HG02623 (cell line): Measurements from ENCODE around the gene SERPINH1.
"Not testable (repeated sequence)": the region's sequence is repeated elsewhere in the genome, so short reads cannot be mapped to it uniquely, and the experiment has no call there.

ENCODE experiments used
- ATAC-seq: cut with Tn5 transposase; IDR thresholded peaks from one replicate; pipeline ENCODE4 v1.9.1; 2021; ENCODE audit warnings: moderate library complexity; ENCODE audit not compliant: unreplicated experiment

Gene SERPINH1

DNA sequence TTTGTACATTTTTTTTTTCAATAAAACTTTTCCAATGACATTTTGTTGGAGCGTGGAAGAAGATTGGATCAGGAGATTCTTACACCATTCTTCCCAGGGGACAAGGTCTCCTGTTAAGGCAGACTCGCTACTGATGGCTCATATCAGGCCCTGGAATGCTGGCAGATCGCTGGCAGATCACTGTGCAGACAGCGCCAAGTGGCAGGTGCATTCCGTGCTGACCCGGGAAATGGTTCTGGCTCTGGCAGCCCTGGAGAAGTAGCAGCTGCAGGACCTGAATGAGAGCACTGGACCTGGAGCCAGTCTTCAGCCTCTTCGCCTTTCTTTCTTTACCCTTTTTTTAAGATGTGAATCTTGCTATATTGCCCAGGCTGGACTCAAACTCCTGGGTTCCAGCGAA, 10.7 kb downstream of the SERPINH1 start:
- ATAC-seq: no peak

DNA sequence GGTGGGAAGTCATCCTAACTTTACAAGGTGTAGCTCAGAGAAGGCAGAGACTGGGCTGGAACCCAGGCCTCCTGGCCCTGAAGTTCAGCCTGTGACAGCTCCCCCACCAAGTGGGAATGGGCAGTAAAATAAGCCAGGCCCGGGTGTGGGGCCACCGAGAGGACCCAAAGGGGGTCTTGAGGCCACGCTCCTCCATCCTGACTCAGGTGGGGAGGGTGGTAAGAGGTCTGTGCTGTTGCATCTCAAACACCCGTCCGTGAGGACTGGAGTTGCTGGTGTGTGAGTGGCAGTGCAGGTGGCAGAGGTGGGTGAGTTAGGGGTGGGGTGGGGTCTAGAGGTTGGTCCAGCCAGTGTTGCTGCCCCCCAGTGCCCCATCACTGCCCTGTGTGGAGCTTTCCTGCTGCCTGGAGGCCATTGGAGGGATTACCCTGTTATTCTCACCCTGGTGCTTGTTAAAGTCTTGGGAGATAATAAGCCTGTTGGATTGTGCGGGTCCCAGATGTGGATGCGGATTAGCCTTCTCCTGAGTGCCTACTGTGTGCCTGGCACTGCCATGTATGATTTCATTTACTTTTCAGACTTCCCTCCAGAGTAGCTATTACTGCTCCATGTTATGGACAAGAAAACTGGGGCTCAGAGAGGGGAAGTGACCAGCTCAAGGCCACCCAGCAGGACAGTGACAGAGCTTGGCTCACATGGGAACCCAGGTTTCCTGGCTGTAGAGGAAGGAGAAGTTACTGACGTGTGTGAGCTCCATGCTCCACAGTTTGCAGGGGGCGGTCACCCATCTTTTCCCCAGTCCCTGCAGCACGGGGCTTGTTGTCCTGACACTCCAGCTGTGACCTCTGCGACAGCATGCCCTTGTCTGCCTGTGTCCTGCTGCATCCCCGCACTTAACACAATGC, 12.9 kb downstream of the SERPINH1 start:
- ATAC-seq: no peak

DNA sequence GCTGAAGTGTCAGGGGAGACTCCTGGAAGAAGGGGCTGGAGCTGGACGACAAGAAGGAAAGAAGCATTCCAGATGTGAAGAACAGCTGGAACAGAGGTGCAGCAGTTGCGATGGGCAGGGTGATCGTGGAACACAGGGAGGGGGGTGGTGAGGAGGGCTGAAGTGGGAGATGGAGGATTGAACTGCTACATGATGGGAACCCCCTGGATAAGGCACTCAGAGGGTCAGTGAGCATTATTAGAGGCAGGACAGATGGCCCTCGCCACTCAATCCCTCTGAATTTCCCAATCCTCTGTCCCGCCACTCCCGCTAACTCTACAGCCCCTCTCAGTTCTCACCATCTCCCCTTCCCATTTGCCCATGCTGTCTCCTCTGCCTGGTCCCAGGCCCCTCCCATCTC, 14.0 kb downstream of the SERPINH1 start:
- no peak for ATAC-seq

DNA sequence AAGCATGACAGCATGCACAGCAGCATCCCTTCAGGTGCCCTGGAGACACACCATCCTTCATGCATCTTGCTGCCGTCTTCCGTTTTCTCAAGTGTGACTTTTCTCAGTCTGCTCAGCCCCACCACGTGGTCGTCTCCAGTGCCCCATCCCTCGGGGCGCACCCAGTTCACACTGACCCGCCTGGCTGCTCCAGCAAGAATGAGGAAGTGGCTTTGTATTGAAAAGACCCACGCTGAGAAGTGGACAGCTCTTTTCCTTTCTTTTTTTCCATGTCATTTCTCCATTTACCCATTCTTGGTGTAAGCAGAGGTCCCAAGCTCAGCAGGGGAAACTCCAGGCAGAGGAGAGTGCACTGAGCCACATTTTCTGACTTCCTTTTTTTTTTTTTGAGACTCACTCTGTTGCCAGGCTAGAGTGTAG, 14.5 kb downstream of the SERPINH1 start:
- peak; percentile 50 for ATAC-seq

DNA sequence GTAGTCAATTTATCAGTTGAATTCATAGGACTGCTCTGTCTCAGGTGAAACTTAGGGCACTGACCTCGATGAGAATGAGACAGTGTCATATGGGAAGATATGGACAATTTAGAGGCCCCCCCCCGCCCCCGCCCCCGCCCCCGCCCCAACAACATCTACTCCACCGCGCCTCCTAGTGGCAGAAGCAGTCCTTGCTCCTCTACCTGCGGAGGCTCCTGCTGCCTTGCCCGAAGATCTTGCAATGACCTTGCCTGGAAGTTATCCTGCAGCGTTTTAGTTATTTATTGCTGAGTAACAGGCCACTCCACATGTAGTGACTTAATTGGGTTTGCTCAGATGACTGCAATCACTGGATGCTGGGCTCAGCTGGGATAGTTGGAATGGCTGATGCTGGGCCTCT, 15.2 kb downstream of the SERPINH1 start:
- ATAC-seq: no peak

DNA sequence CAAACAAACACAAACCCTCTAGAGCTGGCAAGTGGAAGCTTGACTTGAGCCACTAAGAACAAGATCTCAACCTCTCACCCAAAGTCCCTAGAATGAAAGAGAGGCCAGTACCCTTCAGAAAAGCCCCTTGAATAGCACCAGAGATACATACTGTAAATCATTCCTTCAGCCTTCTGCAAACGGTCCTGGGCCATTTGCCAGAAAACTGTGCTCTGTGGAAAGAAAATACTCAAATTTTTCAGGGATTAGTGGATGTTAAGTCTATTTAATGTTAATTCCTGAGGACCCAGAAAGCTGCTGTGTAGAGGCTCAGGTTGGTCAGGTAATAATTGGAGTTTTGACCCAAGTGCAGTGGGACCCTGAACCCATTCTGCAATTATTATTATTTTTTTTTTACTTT, 16.9 kb downstream of the SERPINH1 start:
- no peak for ATAC-seq

DNA sequence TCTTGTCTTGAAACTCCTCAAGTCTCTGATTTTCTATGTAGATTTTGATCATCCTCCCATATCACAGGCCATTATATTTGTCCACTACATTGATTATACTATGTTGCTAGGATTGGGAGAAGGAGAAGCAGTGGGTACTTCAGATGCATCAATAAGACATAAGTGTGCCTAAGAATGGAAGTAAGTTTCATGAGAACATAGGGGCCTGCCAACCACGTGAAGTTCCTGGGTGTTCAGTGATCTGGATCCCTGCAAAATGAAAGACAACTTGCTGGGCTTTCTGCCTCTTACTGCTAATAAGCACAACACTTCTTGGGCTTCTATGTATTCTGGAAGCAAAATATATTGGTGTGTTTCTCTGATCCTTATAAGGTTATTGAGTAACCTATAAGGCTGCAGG, 17.8 kb downstream of the SERPINH1 start:
- no peak for ATAC-seq

DNA sequence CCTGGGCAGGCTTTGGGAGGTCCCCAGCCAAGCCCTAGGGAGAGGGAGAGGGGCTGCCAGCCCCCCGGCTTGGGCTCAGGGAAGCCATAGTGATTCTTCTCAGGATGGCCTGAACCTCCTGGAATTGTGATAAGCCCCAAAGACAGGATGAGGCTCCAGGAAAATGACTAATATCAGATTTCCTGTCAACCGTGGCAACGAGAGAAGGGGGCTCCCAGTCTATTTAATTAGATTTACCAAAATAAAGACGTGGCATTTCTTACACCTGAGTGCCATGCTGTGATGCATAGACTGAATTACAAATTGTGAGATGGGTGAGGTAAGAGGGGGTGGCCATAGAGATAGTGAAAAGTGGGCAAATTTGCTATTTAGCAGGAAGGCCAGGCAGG, 20.4 kb downstream of the SERPINH1 start:
- no peak for ATAC-seq

DNA sequence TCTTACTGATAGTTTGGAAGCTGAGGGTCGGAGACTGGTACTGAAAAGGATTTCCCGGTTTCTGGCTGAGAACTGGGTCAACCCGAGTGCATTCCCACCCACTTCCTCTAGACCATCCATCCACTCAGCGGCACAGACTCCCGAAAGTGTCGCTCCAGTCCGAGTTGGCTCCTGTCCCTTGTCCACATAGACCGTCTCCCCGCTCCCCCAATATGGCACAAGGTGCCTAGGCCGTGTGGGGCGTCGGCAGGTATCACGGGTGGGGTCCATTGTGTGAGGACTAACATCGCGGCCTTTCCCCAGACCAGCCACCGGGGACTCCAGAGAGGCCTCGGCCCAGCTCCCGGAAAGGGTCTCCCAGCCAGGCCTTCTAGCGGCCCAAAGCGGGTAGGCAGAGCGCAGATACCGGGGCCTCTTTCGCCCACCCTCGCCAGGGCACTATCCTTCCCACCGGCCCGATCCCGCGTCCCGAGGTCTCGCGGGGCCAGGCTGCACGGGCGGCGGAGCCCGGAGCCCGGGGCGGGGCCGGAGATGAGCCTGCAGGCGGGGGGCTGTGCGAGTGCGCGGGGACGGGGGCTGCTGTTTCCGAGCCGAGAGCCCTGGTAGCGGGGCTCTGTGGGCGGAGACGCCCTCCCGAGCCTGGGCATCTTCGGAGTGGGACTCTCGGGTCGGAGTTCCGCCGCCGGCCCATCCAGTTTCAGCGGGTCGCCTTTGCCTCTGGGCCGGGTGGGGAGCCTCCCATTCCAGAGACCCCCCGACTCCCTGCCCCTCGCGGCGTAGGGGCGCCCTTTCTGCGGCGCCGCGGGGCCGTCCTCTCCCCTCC, 21.1 kb downstream of the SERPINH1 start:
- peak; percentile 82 for ATAC-seq

DNA sequence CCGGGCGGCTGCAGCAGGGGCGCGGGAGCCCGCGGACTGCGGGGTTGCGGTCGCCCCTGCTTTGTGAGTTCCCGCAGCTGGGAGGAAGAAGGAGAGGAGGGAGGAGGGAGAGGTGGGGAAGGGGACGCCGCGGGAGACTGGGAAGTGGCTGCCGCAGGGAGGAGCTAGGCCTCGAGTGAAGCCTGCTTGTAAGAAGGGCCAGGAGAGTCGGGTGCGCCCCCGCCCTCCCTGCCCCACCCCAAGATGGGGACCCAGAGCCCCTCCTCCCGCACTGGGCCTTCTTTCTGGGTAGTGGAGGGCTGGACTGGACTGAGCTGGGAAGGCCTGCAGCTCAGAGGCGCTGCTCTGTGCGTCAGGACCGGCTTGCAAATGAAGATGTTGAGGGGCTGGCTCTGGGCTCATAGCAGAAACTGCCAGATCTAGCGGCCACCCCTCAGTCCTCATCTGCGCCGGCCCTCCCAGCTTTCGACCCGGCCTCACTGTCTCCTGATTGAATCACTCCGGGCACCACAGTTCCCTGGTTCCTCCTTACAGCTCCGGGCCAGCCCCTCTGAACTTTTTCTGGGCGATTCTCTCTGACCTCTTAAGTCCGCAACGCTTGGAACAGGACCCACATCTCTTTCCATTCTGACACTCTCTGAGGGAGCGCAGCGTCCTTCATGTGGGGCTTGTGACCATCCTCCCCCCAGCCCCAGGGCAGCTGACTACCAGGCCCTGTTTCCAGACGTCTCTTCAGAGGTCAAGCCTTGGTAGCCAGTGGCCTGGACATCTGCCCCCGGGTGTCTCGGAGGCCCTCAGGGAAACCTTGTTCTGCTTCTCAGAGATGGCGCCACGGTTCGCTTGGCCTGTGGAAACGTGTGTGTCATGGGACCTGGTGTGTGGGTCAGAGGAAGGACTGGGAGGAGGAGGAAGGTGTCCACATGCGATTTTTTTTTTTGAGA, 21.9 kb downstream of the SERPINH1 start:
- no peak for ATAC-seq

DNA sequence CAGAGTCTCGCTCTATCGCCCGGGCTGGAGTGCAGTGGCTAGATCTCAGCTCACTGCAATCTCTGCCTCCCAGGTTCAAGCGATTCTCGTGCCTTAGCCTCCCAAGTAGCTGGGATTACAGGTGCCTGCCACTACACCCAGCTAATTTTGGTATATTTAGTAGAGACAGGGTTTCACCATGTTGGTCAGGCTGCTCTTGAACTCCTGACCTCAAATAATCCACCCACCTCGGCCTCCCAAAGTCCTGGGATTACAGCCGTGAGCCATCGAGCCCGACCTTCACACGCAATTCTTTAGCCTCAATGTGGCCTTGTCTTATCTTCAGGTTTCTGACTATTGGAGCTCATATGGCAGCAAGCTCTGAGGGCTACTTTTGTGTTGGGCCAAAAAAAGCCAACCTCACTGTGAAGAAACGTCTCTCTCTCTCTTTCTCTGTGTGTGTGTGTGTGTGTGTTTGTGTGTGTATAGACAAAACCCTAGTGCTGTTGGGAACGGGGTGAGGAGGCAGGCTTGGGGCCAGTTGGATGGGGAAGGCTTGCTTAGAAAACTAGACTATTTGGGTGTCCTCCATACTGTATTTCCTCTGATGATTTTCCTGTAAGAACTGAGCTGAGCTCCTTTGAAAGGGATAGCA, 22.7 kb downstream of the SERPINH1 start:
- not testable (repeated sequence) for ATAC-seq

DNA sequence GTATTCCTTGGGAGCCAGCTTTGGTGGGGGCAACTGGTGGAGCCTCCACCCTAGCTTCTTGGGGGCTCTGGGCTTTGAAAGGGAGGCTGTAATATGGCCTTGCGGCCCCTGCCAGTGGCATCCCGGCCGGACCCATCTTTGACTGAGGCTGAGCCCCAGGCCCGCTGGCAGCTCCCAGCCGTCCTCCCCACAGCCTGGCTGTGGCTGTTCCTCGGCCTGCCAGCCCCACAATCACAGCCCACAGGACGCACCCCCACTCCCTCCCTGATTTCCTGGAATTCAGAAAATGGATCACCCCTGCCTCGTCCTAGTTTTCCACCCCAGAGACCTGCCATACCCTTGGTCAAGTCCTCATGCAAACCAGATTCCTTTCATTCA, 23.2 kb downstream of the SERPINH1 start:
- ATAC-seq: no peak

DNA sequence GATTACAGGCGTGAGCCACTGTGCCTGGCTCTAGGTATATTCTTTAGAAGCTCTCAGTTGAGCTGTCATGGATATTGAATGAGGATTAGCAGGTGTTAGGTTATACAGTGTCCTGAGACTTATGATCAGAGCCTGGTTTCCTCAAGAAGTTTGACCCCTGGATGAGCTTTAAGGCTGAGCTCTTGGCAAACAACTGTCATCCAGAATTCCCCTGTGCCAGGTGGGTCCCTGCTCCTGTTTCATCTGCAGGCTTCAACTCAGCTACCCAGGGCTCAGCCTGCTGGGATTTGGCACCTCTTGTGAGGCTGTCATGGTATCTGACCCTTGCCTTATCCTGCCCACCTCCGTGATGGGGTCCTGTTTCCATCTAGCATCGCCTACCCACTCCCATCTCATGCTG, 24.3 kb downstream of the SERPINH1 start:
- ATAC-seq: no peak

DNA sequence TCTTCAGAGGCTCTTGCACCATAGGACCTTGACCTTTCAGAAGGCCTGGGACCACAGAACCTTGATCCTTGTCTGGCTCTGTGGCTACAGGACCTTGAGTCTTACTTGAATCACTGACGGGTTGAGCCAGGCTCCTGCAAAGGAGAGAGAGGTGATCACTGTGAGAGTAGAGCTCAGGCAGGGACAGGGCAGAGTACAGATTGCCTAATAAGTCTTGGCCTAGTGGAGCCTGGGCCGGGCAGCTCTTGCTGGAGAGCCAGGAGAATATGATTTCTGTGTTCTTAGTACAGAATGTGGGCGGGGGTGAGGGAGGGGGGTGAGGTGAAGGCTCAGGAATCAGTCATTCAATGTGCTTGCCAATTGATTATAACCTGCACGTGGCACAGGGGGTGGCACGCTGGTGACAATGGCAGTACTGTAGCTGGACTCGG, 26.0 kb downstream of the SERPINH1 start:
- no peak for ATAC-seq

DNA sequence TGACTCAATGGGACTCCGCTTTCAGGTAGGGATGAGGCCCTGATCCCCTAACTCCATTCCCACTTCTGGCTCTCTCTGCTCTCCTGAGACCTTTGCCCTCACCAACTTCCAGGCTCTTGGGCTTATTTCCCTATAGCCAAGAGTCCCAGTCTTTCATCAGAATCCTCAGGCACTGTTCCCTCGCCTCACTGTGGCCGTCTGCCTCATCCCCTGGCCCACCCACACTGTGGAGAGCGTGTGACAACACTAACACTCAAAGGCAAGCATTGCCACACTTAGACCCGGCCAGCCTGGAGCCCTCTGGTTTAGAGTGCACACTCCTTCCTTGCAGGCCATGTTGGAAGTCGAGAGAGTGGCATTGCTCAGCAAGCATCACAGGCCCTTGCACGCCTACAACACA, 27.0 kb downstream of the SERPINH1 start:
- ATAC-seq: no peak

DNA sequence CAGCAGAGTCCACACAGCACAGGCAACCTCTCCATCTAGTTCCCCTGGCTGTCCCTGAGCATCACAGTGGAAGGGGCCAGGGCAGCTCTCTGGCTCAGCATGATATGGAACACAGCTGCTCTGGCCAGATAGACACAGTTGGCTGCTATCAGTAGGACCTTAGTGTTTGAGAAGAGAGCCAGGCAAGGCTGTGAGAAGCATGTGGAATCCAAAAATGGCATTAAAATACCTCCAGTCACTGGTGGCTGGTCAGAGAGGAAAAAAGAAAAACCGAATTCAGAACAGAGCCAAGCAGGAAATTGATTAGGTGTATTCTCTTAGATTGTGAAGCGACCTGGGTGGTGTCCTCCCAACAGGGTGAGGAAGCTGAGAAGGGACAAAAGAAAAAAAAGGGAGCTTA, 27.9 kb downstream of the SERPINH1 start:
- ATAC-seq: no peak

DNA sequence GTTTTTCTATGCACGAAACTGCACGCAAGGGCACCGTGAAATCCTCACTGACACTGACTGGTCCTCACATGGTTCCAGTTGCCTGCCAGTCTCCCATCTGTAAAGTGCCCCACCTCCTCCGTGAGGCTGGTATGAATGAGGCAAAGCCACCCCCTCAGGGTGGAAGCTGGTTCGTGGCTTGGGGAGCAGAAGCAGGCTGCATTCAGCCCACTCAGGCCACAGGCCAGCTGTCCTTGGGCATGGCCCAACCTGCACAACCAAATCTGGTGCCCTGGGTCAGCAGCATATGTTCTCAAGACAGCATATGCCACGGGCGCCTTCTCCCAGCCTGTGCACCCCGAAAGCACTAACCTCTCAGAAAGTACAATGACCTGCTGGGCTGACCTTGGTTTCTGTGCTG, 29.3 kb downstream of the SERPINH1 start:
- ATAC-seq: no peak

DNA sequence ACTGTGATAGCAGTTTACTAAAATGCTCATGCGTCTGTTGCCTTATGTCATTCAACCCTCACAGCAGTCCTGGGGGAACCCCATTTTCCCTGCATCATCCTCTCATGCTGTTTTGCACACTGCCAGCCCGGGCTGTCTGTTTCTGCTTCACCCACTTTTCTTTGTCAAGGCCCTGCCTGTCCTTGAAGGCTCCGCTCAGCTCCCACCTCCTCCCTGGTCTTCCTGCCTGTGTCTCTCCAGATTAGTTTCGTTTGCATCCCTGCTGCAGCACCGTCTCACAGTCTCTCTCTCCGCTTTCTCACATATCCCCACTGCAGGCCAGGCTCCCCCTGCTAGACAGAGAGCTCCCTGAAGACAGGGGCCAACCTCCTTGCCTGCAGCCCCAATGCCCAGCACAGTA, 29.9 kb downstream of the SERPINH1 start:
- no peak for ATAC-seq

DNA sequence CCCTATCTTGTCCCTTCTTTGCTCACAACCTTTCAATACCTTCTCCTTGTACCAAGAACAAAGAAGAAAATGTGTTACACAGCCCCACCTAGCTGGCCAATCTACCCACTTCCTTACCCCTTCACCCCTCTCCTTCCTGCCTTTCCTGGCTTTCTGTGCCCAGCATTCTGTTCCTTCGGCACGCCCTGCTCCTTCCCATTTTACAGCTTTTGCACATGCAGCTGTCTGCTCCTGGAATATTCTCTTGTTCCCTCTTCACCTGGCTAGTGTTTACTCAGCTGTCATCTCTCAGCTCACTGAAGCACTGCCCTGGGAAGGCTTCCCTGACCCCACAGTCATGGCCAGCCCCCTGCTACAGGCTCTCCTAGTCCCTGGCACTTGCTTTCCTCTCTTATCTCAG, 30.7 kb downstream of the SERPINH1 start:
- ATAC-seq: no peak

DNA sequence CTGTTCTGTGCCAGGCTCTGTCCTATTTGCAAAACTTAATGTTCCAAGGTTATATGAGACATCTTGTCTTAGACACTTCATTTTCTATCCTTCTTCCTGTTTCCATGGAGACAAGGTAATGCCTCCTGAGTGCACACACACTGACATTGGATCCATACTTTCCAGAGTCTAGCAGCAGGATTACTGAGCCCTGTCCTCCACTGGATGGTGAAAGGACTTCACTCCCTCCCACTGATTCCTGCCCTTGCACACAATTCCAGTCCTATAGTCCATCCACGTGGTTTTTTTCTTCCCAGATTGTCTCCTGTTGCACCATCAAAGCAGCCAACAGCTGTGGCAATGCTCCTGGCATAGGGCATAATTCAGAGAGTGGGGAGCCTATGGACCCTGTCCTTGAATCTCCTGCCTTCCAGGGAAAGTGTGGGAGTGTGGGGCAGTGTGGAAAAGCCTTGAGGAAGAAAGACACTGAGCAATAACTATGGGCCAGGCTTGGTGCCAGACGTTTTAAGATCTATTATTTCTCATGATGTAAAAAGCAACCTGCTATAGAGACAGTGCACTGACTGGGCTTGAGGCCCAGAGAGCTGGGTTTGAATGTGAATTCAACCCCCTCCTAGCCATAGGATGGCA, 31.3 kb downstream of the SERPINH1 start:
- no peak for ATAC-seq
